Endothelial cell of umbilical vein (primary cell): Measurements from ENCODE around the gene NR2F6. TPM values are rescaled to one million over a fixed set of nuclear protein-coding genes. Genes with fewer than 3 reads are reported as not detected.

ENCODE experiments used
- BruUV-seq: library from RNA; stranded (reverse); fragments of 400-500 nt; replicated peaks from 2 replicates; lab custom pipeline; 2021; lab: Mats Ljungman, UMichigan
- CTCF ChIA-PET: fragments of 300-600, 350-600 bp; sonication (Branson Sonifier 250); formaldehyde crosslinking; loops from one replicate; lab custom pipeline; 2021; ENCODE audit warnings: antibody characterized with exemption, inconsistent platforms; lab: Charles Lee
- POLR2A ChIA-PET: fragments of 300-600, 350-600 bp; sonication (Branson Sonifier 250); formaldehyde crosslinking; loops from one replicate; lab custom pipeline; 2021; ENCODE audit warnings: antibody characterized with exemption, inconsistent platforms; lab: Charles Lee
- DNase-seq: peaks from one replicate; pipeline ENCODE4 v3.0.0-alpha.2; 2011; ENCODE audit warnings: low read depth, low spot score
- FAIRE-seq: peaks from 2 replicates; lab custom pipeline; 2011; peaks lifted over from hg19 to GRCh38; lab: Jason Lieb, UNC
- H2AFZ ChIP-seq: 2 replicates; pipeline ENCODE4 v1.6.0; 2012; ENCODE audit warnings: low read depth, low read length, control low read depth, inconsistent platforms
- H3K27ac ChIP-seq: 2 replicates; pipeline ENCODE4 v1.5.1; 2011; ENCODE audit warnings: low read depth, mild to moderate bottlenecking, control low read depth, low read length, moderate library complexity; ENCODE audit not compliant: insufficient read depth
- H3K27me3 ChIP-seq, 2 experiments: 2 replicates each; pipeline versions ENCODE4 v1.6.0 to v1.6.1; 2011; ENCODE audit warnings: low read length in 2 of 2, mixed read lengths in 1 of 2; ENCODE audit not compliant: control insufficient read depth in 2 of 2, insufficient read depth in 2 of 2
- H3K36me3 ChIP-seq, 2 experiments: 2 replicates in 1 of 2; 3 replicates in 1 of 2; pipeline ENCODE4 v1.5.1; 2011; ENCODE audit warnings: low read length in 2 of 2, mild to moderate bottlenecking in 1 of 2, moderate library complexity in 1 of 2; ENCODE audit not compliant: control insufficient read depth in 2 of 2, insufficient read depth in 2 of 2; ENCODE audit errors: extremely low read depth in 1 of 2
- H3K4me1 ChIP-seq: 3 replicates; pipeline ENCODE4 v1.5.1; 2011; ENCODE audit warnings: mild to moderate bottlenecking, low read length; ENCODE audit not compliant: control insufficient read depth, insufficient read depth; ENCODE audit errors: extremely low read depth
- H3K4me2 ChIP-seq: 2 replicates; pipeline ENCODE4 v1.6.1; 2011; ENCODE audit warnings: low read length, control low read depth, mixed read lengths; ENCODE audit not compliant: insufficient read depth
- H3K4me3 ChIP-seq, 3 experiments: fragments of 200-600 bp in 1 of 3; sonication (generic), shearing (Covaris generic) in 1 of 3; replicated peaks in 1 of 3; 2 replicates each; pipeline ENCODE4 v1.5.1; 2011 to 2016; ENCODE audit warnings: control low read depth in 3 of 3, low read length in 3 of 3, mild to moderate bottlenecking in 2 of 3, inconsistent platforms in 1 of 3, low read depth in 1 of 3, moderate library complexity in 1 of 3; ENCODE audit not compliant: insufficient read depth in 1 of 3
- H3K79me2 ChIP-seq: 2 replicates; pipeline ENCODE4 v1.6.0; 2012; ENCODE audit warnings: low read length, inconsistent platforms; ENCODE audit not compliant: control insufficient read depth, insufficient read depth
- H3K9ac ChIP-seq: replicated peaks from 2 replicates; pipeline ENCODE3; 2011; ENCODE audit warnings: low read length, control low read depth; ENCODE audit not compliant: insufficient read depth; ENCODE audit errors: extremely low read depth
- H3K9me1 ChIP-seq: replicated peaks from 3 replicates; pipeline ENCODE4 v1.6.0; 2011; ENCODE audit warnings: mild to moderate bottlenecking, low read length; ENCODE audit not compliant: control insufficient read depth, insufficient read depth; ENCODE audit errors: extremely low read depth
- H3K9me3 ChIP-seq: replicated peaks from 2 replicates; pipeline ENCODE4 v1.5.1; 2012; ENCODE audit warnings: low read length, inconsistent platforms; ENCODE audit not compliant: control insufficient read depth, insufficient read depth
- H4K20me1 ChIP-seq: replicated peaks from 2 replicates; pipeline ENCODE3; 2011; ENCODE audit warnings: mild to moderate bottlenecking, low read length; ENCODE audit not compliant: control insufficient read depth, insufficient read depth; ENCODE audit errors: extremely low read depth
- CTCF ChIP-seq, 2 donors: IDR thresholded peaks; 1 replicate in 1 of 2; 2 replicates in 1 of 2; pipeline ENCODE4 v1.5.1; 2011; ENCODE audit warnings: low read length in 2 of 2, mild to moderate bottlenecking in 2 of 2, moderate library complexity in 2 of 2, control low read depth in 1 of 2, inconsistent platforms in 1 of 2, low read depth in 1 of 2; ENCODE audit not compliant: insufficient read depth in 1 of 2; ENCODE audit errors: extremely low read depth in 1 of 2
- FOS ChIP-seq: IDR thresholded peaks from 2 replicates; pipeline ENCODE4 v1.6.1; 2011; ENCODE audit warnings: mild to moderate bottlenecking, low read length, moderate library complexity, borderline replicate concordance; ENCODE audit not compliant: insufficient read depth
- JUN ChIP-seq: IDR thresholded peaks from 2 replicates; pipeline ENCODE4 v1.6.1; 2011; ENCODE audit warnings: borderline replicate concordance, low read depth; ENCODE audit not compliant: insufficient read length, insufficient read depth
- MAX ChIP-seq: IDR thresholded peaks from 2 replicates; pipeline ENCODE4 v1.6.1; 2011; ENCODE audit not compliant: insufficient read depth, insufficient read length
- MYC ChIP-seq: IDR thresholded peaks from one replicate; pipeline ENCODE4 v1.6.1; 2011; ENCODE audit warnings: mild to moderate bottlenecking, low read depth, low read length
- POLR2A ChIP-seq: IDR thresholded peaks from 2 replicates; pipeline ENCODE4 v1.6.1; 2012; ENCODE audit warnings: low read depth, mild to moderate bottlenecking, control low read depth, low read length
- POLR2AphosphoS5 ChIP-seq: IDR thresholded peaks from 2 replicates; pipeline ENCODE4 v1.6.1; 2012; ENCODE audit warnings: low read depth, mild to moderate bottlenecking, control low read depth, low read length, moderate library complexity; ENCODE audit not compliant: insufficient read depth
- dilution Hi-C: fragments of 300-500 bp; cut with MboI; formaldehyde crosslinking; loops from one replicate; pipeline ENCODE4 v1.15.0; 2019; ENCODE audit warnings: low sequenced_read_pairs; ENCODE audit not compliant: extremely low pct_ligation_motif_present
- intact Hi-C: fragments of 100-400 bp; cut with micrococcal nuclease; formaldehyde crosslinking; loops from one replicate; pipeline ENCODE4 v1.10.0; 2022
- polyA plus RNA-seq, 4 experiments: library from polyadenylated mRNA; depleted of rRNA in 3 of 4; stranded (reverse) in 3 of 4; unstranded in 1 of 4; fragments of >200 nt; gene quantifications; 2 replicates each; pipeline versions ENCODE4 v1.2.1 to v1.2.3, GENCODE V29; 2011 to 2012; ENCODE audit warnings: missing spikeins in 1 of 4
- total RNA-seq: library from RNA; stranded (reverse); gene quantifications from 2 replicates; pipeline ENCODE4 v1.2.3, GENCODE V29; 2021

Gene NR2F6
- total and polyA plus RNA-seq, 2 donors (not counting 3 experiments of a cell fraction or from before 2014, with no cell fraction given) = 36.1 to 38.9 TPM

GRCh38 chr19:17293605-17294004 is 47.9 kb upstream of the NR2F6 start:
- H2AFZ ChIP-seq = no peak overlapping the region

GRCh38 chr19:17292301-17293074 is 46.8 kb upstream of the NR2F6 start:
- peak overlapping the region; percentile 36 to 51 (median 40) for H3K4me3 ChIP-seq
- H3K36me3 ChIP-seq = peaks cover 0 to 3% of the 10 kb centered on the region in 2 experiments
- H3K9ac ChIP-seq = peak overlapping the region; percentile 49
- H3K4me1 ChIP-seq = peaks cover 12% of the 10 kb centered on the region
- DNase-seq = peak; percentile 85
- no peaks in the 10 kb centered on the region for H4K20me1 ChIP-seq
- no peaks in the 10 kb centered on the region for H3K9me1 ChIP-seq
- no TSS peak for BruUV-seq
- H3K4me2 ChIP-seq = peak overlapping the region; percentile 54
- POLR2A ChIA-PET = interaction anchor here (0.6 to 0.7 kb wide), 3 partner anchors 13 to 190 kb away, joined by 3 to 4 read pairs (median 4); no protein-coding TSS in a partner anchor
- CTCF ChIA-PET = interaction anchor here (0.7 to 4.4 kb wide), 17 partner anchors 10 to 99 kb away, joined by 3 to 70 read pairs (median 6); partner anchors contain the start of genes ABHD8, ANKLE1, ANO8 and DDA1
- H3K27ac ChIP-seq = no peak overlapping the region
- H3K9me3 ChIP-seq = no peaks in the 10 kb centered on the region
- TF ChIP-seq POLR2A (peak; percentile 82), POLR2AphosphoS5 (peak; percentile 80), CTCF (IDR thresholded peaks at IDR 0.05; ENCODE audit: extremely low read depth in 1 of 2, insufficient read depth in 1 of 2, low read depth in 1 of 2, low read length in 2 of 2) (peak; percentile 67), MAX (no peak), FOS (no peak), JUN (no peak)
- intact Hi-C loops (loop anchor here (1.0 to 2.0 kb wide), 5 partner anchors 13 to 99 kb away; partner anchors contain the start of genes GTPBP3 and MRPL34), dilution Hi-C loops (no loop called here)
- H2AFZ ChIP-seq = peak overlapping the region; percentile 98
- FAIRE-seq = peak; percentile 96
- H3K79me2 ChIP-seq = no peaks in the 10 kb centered on the region
- no peaks in the 10 kb centered on the region for H3K27me3 ChIP-seq

More at GRCh38 chr19:17293605-17294004, 47.9 kb upstream of the NR2F6 start:
- ChIA-PET POLR2A (no interaction called here), CTCF (interaction anchor here (0.8 to 4.4 kb wide), 14 partner anchors 11 to 98 kb away, joined by 3 to 70 read pairs (median 6); partner anchors contain the start of genes ABHD8, ANKLE1, ANO8 and MRPL34)
- H3K4me2 ChIP-seq = no peak overlapping the region
- H3K27me3 ChIP-seq = no peaks in the 10 kb centered on the region
- H3K9ac ChIP-seq = no peak overlapping the region
- intact Hi-C loops = loop anchor here (2.0 kb wide), 1 partner anchor 53 kb away; no protein-coding TSS in a partner anchor
- BruUV-seq = no TSS peak
- H3K79me2 ChIP-seq = no peaks in the 10 kb centered on the region
- no peaks in the 10 kb centered on the region for H3K9me3 ChIP-seq
- no peak for DNase-seq
- H3K9me1 ChIP-seq = no peaks in the 10 kb centered on the region
- dilution Hi-C loops = no loop called here
- H3K27ac ChIP-seq = no peak overlapping the region
- FAIRE-seq = no peak
- H4K20me1 ChIP-seq = no peaks in the 10 kb centered on the region
- TF ChIP-seq POLR2A (no peak), MYC (no peak)
- H3K4me3 ChIP-seq = no peak overlapping the region
- H3K4me1 ChIP-seq = peaks cover 12% of the 10 kb centered on the region
- peaks cover 0 to 3% of the 10 kb centered on the region in 2 experiments for H3K36me3 ChIP-seq
